Activated CD8-positive, alpha-beta memory T cell treated with anti-CD3 and anti-CD28 coated beads for 4 hours (primary cell): ENCODE data around the gene CISH.

Experiments
- DNase-seq, 2 donors: peaks; one replicate each; pipeline ENCODE4 v3.0.0-alpha.2; 2020; ENCODE audit warnings: low read depth in 2 of 2

Gene CISH

GRCh38 chr3:50611464-50612233 is at the start of gene CISH:
TSS of gene CISH (minus strand) at chr3:50611774. CDS start at chr3:50611650, 124 bp downstream.
- peak; percentile 85 to 96 for DNase-seq

- no peak for DNase-seq
These were observed 48.8 kb upstream of the CISH start for GRCh38 chr3:50660386-50660785.

GRCh38 chr3:50658831-50659230 is 47.3 kb upstream of the CISH start:
- DNase-seq: no peak

GRCh38 chr3:50658416-50658815 is 46.8 kb upstream of the CISH start:
- DNase-seq: no peak

- no peak for DNase-seq
These were observed 46.2 kb upstream of the CISH start for GRCh38 chr3:50657816-50658215.

- no peak for DNase-seq
These were observed 45.8 kb upstream of the CISH start for GRCh38 chr3:50657407-50657806.

GRCh38 chr3:50656417-50657195 is 45.0 kb upstream of the CISH start:
- no peak for DNase-seq

- no peak for DNase-seq
These were observed 43.6 kb upstream of the CISH start for GRCh38 chr3:50655009-50655830.

- DNase-seq: no peak
These were observed 42.5 kb upstream of the CISH start for GRCh38 chr3:50653937-50654595.

GRCh38 chr3:50652709-50653108 is 41.1 kb upstream of the CISH start:
- peak in 1 of 2 donors; percentile 26 for DNase-seq

GRCh38 chr3:50651920-50652529 is 40.5 kb upstream of the CISH start:
- DNase-seq: no peak

GRCh38 chr3:50651445-50651844 is 39.9 kb upstream of the CISH start:
- DNase-seq: no peak

GRCh38 chr3:50650018-50650417 is 38.4 kb upstream of the CISH start:
- DNase-seq: no peak

- no peak for DNase-seq
These were observed 37.9 kb upstream of the CISH start for GRCh38 chr3:50649451-50649931.

GRCh38 chr3:50648944-50649343 is 37.4 kb upstream of the CISH start:
- no peak for DNase-seq

- no peak for DNase-seq
These were observed 36.7 kb upstream of the CISH start for GRCh38 chr3:50648313-50648712.

- no peak for DNase-seq
These were observed 33.8 kb upstream of the CISH start for GRCh38 chr3:50645378-50645777.

GRCh38 chr3:50644561-50644960 is 33.0 kb upstream of the CISH start:
- DNase-seq: no peak

GRCh38 chr3:50642382-50642781 is 30.8 kb upstream of the CISH start:
- DNase-seq: no peak

GRCh38 chr3:50639055-50639494 is 27.5 kb upstream of the CISH start:
- no peak for DNase-seq

GRCh38 chr3:50637945-50638344 is 26.4 kb upstream of the CISH start:
- DNase-seq: no peak
